Measurements from ENCODE around the gene DDX49.

DNA sequence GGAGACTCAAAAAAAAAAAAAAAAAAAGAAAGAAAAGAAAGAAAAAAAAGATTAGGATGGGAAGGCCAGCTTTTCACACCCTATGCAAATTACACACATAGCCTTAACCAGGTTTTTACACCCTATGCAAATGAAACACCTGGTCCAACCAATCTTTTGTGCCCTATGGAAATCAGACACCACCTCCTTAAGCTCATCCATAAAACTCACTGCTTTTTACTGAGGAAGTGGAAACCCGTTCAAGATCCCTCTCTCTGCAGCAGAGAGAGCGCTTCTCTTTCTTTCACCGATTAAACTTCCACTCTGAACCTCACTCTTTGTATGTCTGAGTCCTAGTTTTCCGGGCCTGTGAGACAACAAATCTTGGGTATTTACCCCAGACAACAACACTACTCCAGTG lies 46.8 kb downstream of the DDX49 start:
- TF ChIP-seq, protein P1, sequence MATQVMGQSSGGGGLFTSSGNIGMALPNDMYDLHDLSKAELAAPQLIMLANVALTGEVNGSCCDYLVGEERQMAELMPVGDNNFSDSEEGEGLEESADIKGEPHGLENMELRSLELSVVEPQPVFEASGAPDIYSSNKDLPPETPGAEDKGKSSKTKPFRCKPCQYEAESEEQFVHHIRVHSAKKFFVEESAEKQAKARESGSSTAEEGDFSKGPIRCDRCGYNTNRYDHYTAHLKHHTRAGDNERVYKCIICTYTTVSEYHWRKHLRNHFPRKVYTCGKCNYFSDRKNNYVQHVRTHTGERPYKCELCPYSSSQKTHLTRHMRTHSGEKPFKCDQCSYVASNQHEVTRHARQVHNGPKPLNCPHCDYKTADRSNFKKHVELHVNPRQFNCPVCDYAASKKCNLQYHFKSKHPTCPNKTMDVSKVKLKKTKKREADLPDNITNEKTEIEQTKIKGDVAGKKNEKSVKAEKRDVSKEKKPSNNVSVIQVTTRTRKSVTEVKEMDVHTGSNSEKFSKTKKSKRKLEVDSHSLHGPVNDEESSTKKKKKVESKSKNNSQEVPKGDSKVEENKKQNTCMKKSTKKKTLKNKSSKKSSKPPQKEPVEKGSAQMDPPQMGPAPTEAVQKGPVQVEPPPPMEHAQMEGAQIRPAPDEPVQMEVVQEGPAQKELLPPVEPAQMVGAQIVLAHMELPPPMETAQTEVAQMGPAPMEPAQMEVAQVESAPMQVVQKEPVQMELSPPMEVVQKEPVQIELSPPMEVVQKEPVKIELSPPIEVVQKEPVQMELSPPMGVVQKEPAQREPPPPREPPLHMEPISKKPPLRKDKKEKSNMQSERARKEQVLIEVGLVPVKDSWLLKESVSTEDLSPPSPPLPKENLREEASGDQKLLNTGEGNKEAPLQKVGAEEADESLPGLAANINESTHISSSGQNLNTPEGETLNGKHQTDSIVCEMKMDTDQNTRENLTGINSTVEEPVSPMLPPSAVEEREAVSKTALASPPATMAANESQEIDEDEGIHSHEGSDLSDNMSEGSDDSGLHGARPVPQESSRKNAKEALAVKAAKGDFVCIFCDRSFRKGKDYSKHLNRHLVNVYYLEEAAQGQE (IDR thresholded peaks at IDR 0.05; ENCODE audit: insufficient read depth in 1 of 2, low read depth in 2 of 2, low read length in 2 of 2) = no peak
- no peak for TF ChIP-seq SIN3A (IDR thresholded peaks at IDR 0.05; ENCODE audit: borderline replicate concordance, insufficient read depth, low read length)
